Measurements from ENCODE around the gene TPPP.

The TPPP gene

GRCh38 chr5:627840-628239, 65.3 kb downstream of the TPPP start:
- no peak for DNase-seq (ENCODE audit: low read depth in 4 of 4, low spot score in 1 of 4)

- no peak for DNase-seq (ENCODE audit: low read depth in 4 of 4, low spot score in 1 of 4)
Measured at GRCh38 chr5:626850-627249, 66.3 kb downstream of the TPPP start.

GRCh38 chr5:625516-625915, 67.6 kb downstream of the TPPP start:
- DNase-seq (ENCODE audit: low read depth in 4 of 4, low spot score in 1 of 4) = no peak

- no peak for DNase-seq (ENCODE audit: low read depth in 4 of 4, low spot score in 1 of 4)
Measured at GRCh38 chr5:624951-625230, 68.3 kb downstream of the TPPP start.

- DNase-seq (ENCODE audit: low read depth in 4 of 4, low spot score in 1 of 4) = no peak
Measured at GRCh38 chr5:624118-624950, 68.8 kb downstream of the TPPP start.

- DNase-seq (ENCODE audit: low read depth in 4 of 4, low spot score in 1 of 4) = no peak
Measured at GRCh38 chr5:623531-623930, 69.6 kb downstream of the TPPP start.

GRCh38 chr5:622946-623522, 70.1 kb downstream of the TPPP start:
- no peak for DNase-seq (ENCODE audit: low read depth in 4 of 4, low spot score in 1 of 4)

GRCh38 chr5:622359-622758, 70.8 kb downstream of the TPPP start:
- no peak for DNase-seq (ENCODE audit: low read depth in 4 of 4, low spot score in 1 of 4)

- DNase-seq (ENCODE audit: low read depth in 4 of 4, low spot score in 1 of 4) = no peak
Measured at GRCh38 chr5:621341-621761, 71.8 kb downstream of the TPPP start.

GRCh38 chr5:620586-621180, 72.5 kb downstream of the TPPP start:
- DNase-seq (ENCODE audit: low read depth in 4 of 4, low spot score in 1 of 4) = no peak

- DNase-seq (ENCODE audit: low read depth in 4 of 4, low spot score in 1 of 4) = no peak
Measured at GRCh38 chr5:620152-620551, 73.0 kb downstream of the TPPP start.

- no peak for DNase-seq (ENCODE audit: low read depth in 4 of 4, low spot score in 1 of 4)
Measured at GRCh38 chr5:619444-619843, 73.7 kb downstream of the TPPP start.

GRCh38 chr5:618450-618849, 74.7 kb downstream of the TPPP start:
- no peak for DNase-seq (ENCODE audit: low read depth in 4 of 4, low spot score in 1 of 4)

- DNase-seq (ENCODE audit: low read depth in 4 of 4, low spot score in 1 of 4) = no peak
Measured at GRCh38 chr5:617896-618295, 75.3 kb downstream of the TPPP start.

GRCh38 chr5:616484-617039, 76.6 kb downstream of the TPPP start:
- no peak for DNase-seq (ENCODE audit: low read depth in 4 of 4, low spot score in 1 of 4)

- DNase-seq (ENCODE audit: low read depth in 4 of 4, low spot score in 1 of 4) = peak in 3 of 4 experiments; percentile 7 to 13 (median 9)
Measured at GRCh38 chr5:612498-613424, 80.4 kb downstream of the TPPP start.

GRCh38 chr5:611731-612486, 81.2 kb downstream of the TPPP start, which contains the start of gene CEP72:
TSS of gene CEP72 (plus strand) at chr5:612340. CDS start at chr5:612362, 22 bp downstream.
- DNase-seq (ENCODE audit: low read depth in 4 of 4, low spot score in 1 of 4) = peak; percentile 84 to 98 (median 90)

GRCh38 chr5:610744-611730, 82.1 kb downstream of the TPPP start:
- DNase-seq (ENCODE audit: low read depth in 4 of 4, low spot score in 1 of 4) = no peak
